Measurements from ENCODE around the gene IFIH1.

IFIH1 gene

DNA sequence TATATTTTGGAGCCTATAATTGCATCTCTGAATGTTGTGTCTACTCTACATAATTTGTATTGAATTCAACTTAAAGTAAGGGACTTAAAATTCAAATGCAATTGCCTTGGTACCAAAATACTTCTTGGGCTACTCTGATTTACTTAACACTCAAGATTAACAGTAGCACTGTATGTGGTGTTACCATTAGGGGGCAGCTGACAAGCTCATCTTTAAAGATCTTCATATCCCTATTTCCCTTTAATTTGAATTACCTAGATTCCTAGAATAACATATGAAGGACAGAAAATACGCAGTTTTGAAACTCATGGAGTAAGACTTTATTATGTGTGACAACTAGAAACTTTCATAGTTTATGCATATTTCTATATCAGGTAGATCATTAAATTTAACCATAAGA lies 37.8 kb downstream of the IFIH1 start:
- H3K4me3 ChIP-seq (ENCODE audit: low read depth, low read length): no peak overlapping the region
- TF ChIP-seq, protein P1, sequence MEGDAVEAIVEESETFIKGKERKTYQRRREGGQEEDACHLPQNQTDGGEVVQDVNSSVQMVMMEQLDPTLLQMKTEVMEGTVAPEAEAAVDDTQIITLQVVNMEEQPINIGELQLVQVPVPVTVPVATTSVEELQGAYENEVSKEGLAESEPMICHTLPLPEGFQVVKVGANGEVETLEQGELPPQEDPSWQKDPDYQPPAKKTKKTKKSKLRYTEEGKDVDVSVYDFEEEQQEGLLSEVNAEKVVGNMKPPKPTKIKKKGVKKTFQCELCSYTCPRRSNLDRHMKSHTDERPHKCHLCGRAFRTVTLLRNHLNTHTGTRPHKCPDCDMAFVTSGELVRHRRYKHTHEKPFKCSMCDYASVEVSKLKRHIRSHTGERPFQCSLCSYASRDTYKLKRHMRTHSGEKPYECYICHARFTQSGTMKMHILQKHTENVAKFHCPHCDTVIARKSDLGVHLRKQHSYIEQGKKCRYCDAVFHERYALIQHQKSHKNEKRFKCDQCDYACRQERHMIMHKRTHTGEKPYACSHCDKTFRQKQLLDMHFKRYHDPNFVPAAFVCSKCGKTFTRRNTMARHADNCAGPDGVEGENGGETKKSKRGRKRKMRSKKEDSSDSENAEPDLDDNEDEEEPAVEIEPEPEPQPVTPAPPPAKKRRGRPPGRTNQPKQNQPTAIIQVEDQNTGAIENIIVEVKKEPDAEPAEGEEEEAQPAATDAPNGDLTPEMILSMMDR (IDR thresholded peaks at IDR 0.05; ENCODE audit: borderline replicate concordance, insufficient read depth, low read depth, low read length): no peak

DNA sequence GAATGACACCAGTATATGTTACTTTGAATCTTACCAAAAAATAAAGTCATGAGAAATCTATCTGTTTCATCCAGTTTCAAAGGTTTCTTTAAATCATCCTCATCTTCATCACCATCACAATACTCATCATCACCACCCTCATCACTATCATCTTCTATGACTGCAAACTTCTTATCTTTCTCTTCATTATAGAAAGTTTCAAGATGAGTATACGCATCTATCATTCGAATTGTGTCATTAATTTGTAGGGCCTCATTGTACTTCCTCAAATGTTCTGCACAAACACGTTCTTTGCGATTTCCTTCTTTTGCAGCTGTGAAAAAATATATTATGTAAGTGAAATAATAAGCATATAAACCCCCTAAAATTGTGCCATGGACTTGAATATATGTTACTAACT lies 41.1 kb downstream of the IFIH1 start:
- TF ChIP-seq, protein P1 (IDR thresholded peaks at IDR 0.05; ENCODE audit: borderline replicate concordance, insufficient read depth, low read depth, low read length): no peak
- no peak overlapping the region for H3K4me3 ChIP-seq (ENCODE audit: low read depth, low read length)

- TF ChIP-seq, protein P1 (IDR thresholded peaks at IDR 0.05; ENCODE audit: borderline replicate concordance, insufficient read depth, low read depth, low read length): no peak
- H3K4me3 ChIP-seq (ENCODE audit: low read depth, low read length): no peak overlapping the region
These were observed 50.5 kb downstream of the IFIH1 start for GRCh38 chr2:162267996-162268395.

GRCh38 chr2:162267496-162267895 lies 51.0 kb downstream of the IFIH1 start:
- TF ChIP-seq, protein P1 (IDR thresholded peaks at IDR 0.05; ENCODE audit: borderline replicate concordance, insufficient read depth, low read depth, low read length): no peak
- no peak overlapping the region for H3K4me3 ChIP-seq (ENCODE audit: low read depth, low read length)

GRCh38 chr2:162266460-162266760 lies 52.1 kb downstream of the IFIH1 start:
- H3K4me3 ChIP-seq (ENCODE audit: low read depth, low read length): no peak overlapping the region
- TF ChIP-seq, protein P1 (IDR thresholded peaks at IDR 0.05; ENCODE audit: borderline replicate concordance, insufficient read depth, low read depth, low read length): no peak

DNA sequence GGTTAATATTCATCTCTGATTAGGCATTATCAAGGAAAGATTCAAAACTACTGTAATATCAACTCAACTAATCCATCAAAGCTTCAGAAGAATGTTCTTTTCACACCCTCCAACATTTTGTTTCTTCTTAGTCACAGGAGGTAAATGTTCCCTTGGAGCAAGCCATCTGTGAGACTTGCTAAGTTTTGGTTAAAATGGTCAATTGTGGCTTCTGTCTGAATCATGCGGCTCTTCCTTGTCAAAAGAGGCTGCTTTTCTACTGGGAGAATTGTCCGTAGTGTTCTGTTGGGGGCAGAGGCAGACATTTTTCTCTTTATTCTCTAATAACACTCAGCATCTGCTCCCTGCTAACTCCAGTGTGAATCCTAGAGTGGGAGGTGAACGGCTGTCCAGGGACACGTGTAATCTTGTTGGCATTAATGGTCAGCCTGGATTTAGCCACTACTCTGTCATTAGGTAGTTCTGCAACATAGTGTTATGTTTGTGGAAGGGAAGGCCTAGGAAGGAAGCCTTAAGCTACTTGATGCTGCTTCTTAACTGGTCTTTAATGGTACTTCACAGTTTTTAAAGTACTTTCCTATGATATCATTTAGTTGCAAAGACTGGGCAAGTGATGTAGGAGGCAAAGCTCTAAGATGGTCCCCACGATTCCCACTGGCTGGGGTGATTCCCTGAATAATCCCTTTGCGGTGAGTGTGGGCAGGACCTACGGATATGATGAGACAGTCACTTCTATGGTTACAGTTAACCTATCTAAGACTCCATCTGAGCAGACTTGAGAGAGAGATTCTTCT lies 52.6 kb downstream of the IFIH1 start:
- H3K4me3 ChIP-seq (ENCODE audit: low read depth, low read length): no peak overlapping the region
- TF ChIP-seq, protein P1 (IDR thresholded peaks at IDR 0.05; ENCODE audit: borderline replicate concordance, insufficient read depth, low read depth, low read length): no peak
